Aorta (tissue), 5 donors: Measurements from ENCODE around the gene ISG15. TPM values are rescaled to one million over a fixed set of nuclear protein-coding genes. Genes with fewer than 3 reads are reported as not detected.
A peak's percentile ranks its signal among the peaks of the same experiment; 100 is the strongest.
"Not testable (repeated sequence)": the region's sequence is repeated elsewhere in the genome, so short reads cannot be mapped to it uniquely, and the experiment has no call there.

Experiments used
- ATAC-seq: fragments of 200-7000 bp; cut with Tn5 transposase; one replicate; pipeline ENCODE4 v1.9.1; 2022; ENCODE audit warnings: moderate library complexity; ENCODE audit not compliant: low FRiP score
- DNase-seq, 2 donors: peaks; one replicate each; pipeline ENCODE4 v3.0.0-alpha.2; 2020
- H3K27ac ChIP-seq, 2 donors: one replicate each; pipeline ENCODE4 v1.5.1; 2013; ENCODE audit warnings: low read length in 2 of 2, mild to moderate bottlenecking in 2 of 2, moderate library complexity in 2 of 2, control low read depth in 1 of 2, inconsistent platforms in 1 of 2, low read depth in 1 of 2
- H3K27me3 ChIP-seq, 2 donors: one replicate each; pipeline ENCODE4 v1.6.1; 2013; ENCODE audit warnings: control low read depth in 1 of 2, low read length in 1 of 2, mild to moderate bottlenecking in 1 of 2, moderate library complexity in 1 of 2; ENCODE audit not compliant: insufficient read depth in 2 of 2, control insufficient read depth in 1 of 2
- H3K36me3 ChIP-seq, 2 donors: one replicate each; pipeline ENCODE4 v1.6.1; 2013; ENCODE audit warnings: control low read depth in 1 of 2, low read length in 1 of 2, mild to moderate bottlenecking in 1 of 2; ENCODE audit not compliant: insufficient read depth in 2 of 2, control insufficient read depth in 1 of 2
- H3K4me1 ChIP-seq, 2 donors: one replicate each; pipeline ENCODE4 v1.6.1; 2013; ENCODE audit warnings: low read length in 2 of 2, control low read depth in 1 of 2, mild to moderate bottlenecking in 1 of 2, moderate library complexity in 1 of 2; ENCODE audit not compliant: insufficient read depth in 2 of 2, control insufficient read depth in 1 of 2
- H3K4me3 ChIP-seq, 2 donors: one replicate each; pipeline ENCODE4 v1.5.1; 2013; ENCODE audit warnings: low read length in 2 of 2, control low read depth in 1 of 2, mild to moderate bottlenecking in 1 of 2
- H3K9me3 ChIP-seq: one replicate; pipeline ENCODE4 v1.6.1; 2013; ENCODE audit warnings: mild to moderate bottlenecking, low read length; ENCODE audit not compliant: control insufficient read depth
- WGBS, 2 donors: extraction: QIAGEN DNeasy Blood & Tissue Kit; methylation state at CpG; one replicate each; pipeline ENCODE4 v1.1.7; 2013; 5-methylcytosine and 5-hydroxymethylcytosine counted together
- intact Hi-C, 2 donors: fragments of 100-400 bp; cut with DNase I; formaldehyde crosslinking; loops; one replicate each; pipeline versions ENCODE4 v1.14.2 to v1.15.0; 2022
- polyA plus RNA-seq, 2 donors: library from polyadenylated mRNA; stranded (reverse); fragments of 200-250 nt; gene quantifications; one replicate each; pipeline ENCODE4 v1.2.3, GENCODE V29; 2013
- total RNA-seq, 2 donors: library from RNA; stranded (reverse); fragmentation: NEBNext Ultra II Directional; extraction: Animal tissue kit (Norgen Biotek cat#: 25700); gene quantifications; one replicate each; pipeline ENCODE4 v1.2.1, GENCODE V29; 2021
- donor health status: healthy with polysubstance abuse.
- donor health status: Bipolar disorder and iron deficiency.
- donor health status: DM: no; HTN: no; CAD: no.
- donor health status: DM: no; HTN: no; CAD: no.
- donor health status: DM: yes; HTN: yes; CAD: no.

Gene ISG15
- total and polyA plus RNA-seq, 4 donors: 34.4 to 104 (median 60.2) TPM

- ATAC-seq (no peak), DNase-seq (peak in 1 of 2 donors; percentile 38)
- intact Hi-C loops: loop anchor here (5.0 to 10.0 kb wide), 2 partner anchors 87 to 314 kb away; no protein-coding TSS in a partner anchor
- Histone ChIP-seq H3K9me3 (no peaks in the 10 kb centered on the region), H3K36me3 (no peaks in the 10 kb centered on the region), H3K4me1 (no peaks in the 10 kb centered on the region), H3K27me3 (no peaks in the 10 kb centered on the region), H3K4me3 (no peak overlapping the region), H3K27ac (no peak overlapping the region)
- WGBS, 2 donors: 87 to 90% methylated on average over 35 of the region's 35 CpGs
Observed at GRCh38 chr1:980602-981395, 32.5 kb upstream of the ISG15 start.

- intact Hi-C loops: loop anchor here (5.0 to 10.0 kb wide), 2 partner anchors 86 to 313 kb away; no protein-coding TSS in a partner anchor
- no peaks in the 10 kb centered on the region for H3K4me1 ChIP-seq
- ATAC-seq (peak; percentile 20), DNase-seq (peak in 1 of 2 donors; percentile 42)
- no peak overlapping the region for H3K27ac ChIP-seq
- 86 to 89% methylated on average over 20 to 21 of the region's 21 CpGs for WGBS, 2 donors
- H3K36me3 ChIP-seq: no peaks in the 10 kb centered on the region
- H3K9me3 ChIP-seq: no peaks in the 10 kb centered on the region
- H3K27me3 ChIP-seq: no peaks in the 10 kb centered on the region
- H3K4me3 ChIP-seq: no peak overlapping the region
Observed at GRCh38 chr1:981491-981954, 31.8 kb upstream of the ISG15 start.

- no peaks in the 10 kb centered on the region for H3K27me3 ChIP-seq
- H3K4me1 ChIP-seq: no peaks in the 10 kb centered on the region
- no peaks in the 10 kb centered on the region for H3K36me3 ChIP-seq
- no peak within 1 kb of the TSS for H3K27ac ChIP-seq
- peak in 1 of 2 donors; percentile 46 for DNase-seq
- H3K4me3 ChIP-seq: no peak within 1 kb of the TSS
- WGBS, 2 donors: 45 to 49% methylated on average over 28 of the region's 28 CpGs
- intact Hi-C loops: loop anchor here (5.0 to 10.0 kb wide), 2 partner anchors 85 to 313 kb away; no protein-coding TSS in a partner anchor
- ATAC-seq: peak; percentile 53
- no peaks in the 10 kb centered on the region for H3K9me3 ChIP-seq
Observed at GRCh38 chr1:981955-982558, 31.2 kb upstream of the ISG15 start, which contains the start of gene PERM1. TSS of gene PERM1 (minus strand) at chr1:982093. CDS start at chr1:981029, 1,064 bp downstream.

GRCh38 chr1:982765-983436 is 30.4 kb upstream of the ISG15 start:
- intact Hi-C loops: loop anchor here (5.0 to 10.0 kb wide), 2 partner anchors 84 to 312 kb away; no protein-coding TSS in a partner anchor
- Histone ChIP-seq H3K27ac (no peak overlapping the region), H3K9me3 (no peaks in the 10 kb centered on the region), H3K4me1 (no peaks in the 10 kb centered on the region), H3K36me3 (no peaks in the 10 kb centered on the region), H3K4me3 (no peak overlapping the region), H3K27me3 (no peaks in the 10 kb centered on the region)
- ATAC-seq (no peak), DNase-seq (no peak)
- WGBS, 2 donors: 90 to 92% methylated on average over 43 of the region's 43 CpGs

- H3K27ac ChIP-seq: no peak overlapping the region
- peak; percentile 80 for ATAC-seq
- no peaks in the 10 kb centered on the region for H3K36me3 ChIP-seq
- 24 to 25% methylated on average over 26 to 29 of the region's 29 CpGs for WGBS, 2 donors
- no peaks in the 10 kb centered on the region for H3K27me3 ChIP-seq
- no peaks in the 10 kb centered on the region for H3K4me1 ChIP-seq
- intact Hi-C loops: loop anchor here (2.0 to 10.0 kb wide), 3 partner anchors 79 to 311 kb away; no protein-coding TSS in a partner anchor
- H3K9me3 ChIP-seq: no peaks in the 10 kb centered on the region
- no peak overlapping the region for H3K4me3 ChIP-seq
- DNase-seq: peak in 1 of 2 donors; percentile 58
Observed at GRCh38 chr1:983798-984475, 29.4 kb upstream of the ISG15 start.

- Histone ChIP-seq H3K36me3 (no peaks in the 10 kb centered on the region), H3K27me3 (no peaks in the 10 kb centered on the region), H3K4me3 (no peak overlapping the region), H3K27ac (no peak overlapping the region), H3K4me1 (no peaks in the 10 kb centered on the region), H3K9me3 (no peaks in the 10 kb centered on the region)
- intact Hi-C loops: loop anchor here (2.0 to 10.0 kb wide), 3 partner anchors 78 to 310 kb away; no protein-coding TSS in a partner anchor
- DNase-seq (no peak), ATAC-seq (no peak)
- WGBS, 2 donors: 47 to 49% methylated on average over 12 of the region's 12 CpGs
Observed at GRCh38 chr1:984476-984814, 28.9 kb upstream of the ISG15 start.

- Histone ChIP-seq H3K36me3 (no peaks in the 10 kb centered on the region), H3K4me1 (no peaks in the 10 kb centered on the region), H3K9me3 (no peaks in the 10 kb centered on the region), H3K4me3 (no peak overlapping the region), H3K27me3 (no peaks in the 10 kb centered on the region), H3K27ac (no peak overlapping the region)
- intact Hi-C loops: loop anchor here in 1 of 2 donors (2.0 to 10.0 kb wide), 2 partner anchors 78 to 310 kb away; no protein-coding TSS in a partner anchor
- no peak for DNase-seq
- ATAC-seq: no peak
- WGBS, 2 donors: 80 to 82% methylated on average over 13 of the region's 13 CpGs
Observed at GRCh38 chr1:985126-985525, 28.2 kb upstream of the ISG15 start.

GRCh38 chr1:988061-988460 is 25.2 kb upstream of the ISG15 start:
- intact Hi-C loops: loop anchor here in 1 of 2 donors (10.0 kb wide), 1 partner anchor 307 kb away; no protein-coding TSS in a partner anchor
- ATAC-seq, H3K4me1 ChIP-seq: not testable (repeated sequence)

More at GRCh38 chr1:988061-988460, 25.2 kb upstream of the ISG15 start:
- H3K36me3 ChIP-seq, H3K9me3 ChIP-seq, H3K27ac ChIP-seq, H3K4me3 ChIP-seq, H3K27me3 ChIP-seq, DNase-seq: not testable (repeated sequence)
- WGBS, 2 donors: 89 to 95% methylated on average over 5 of the region's 5 CpGs
